HG03108 (cell line): ENCODE measurements around the gene PPP3R1.
"Not testable (repeated sequence)": the region's sequence is repeated elsewhere in the genome, so short reads cannot be mapped to it uniquely, and the experiment has no call there.

ENCODE experiments used
- ATAC-seq: cut with Tn5 transposase; IDR thresholded peaks from one replicate; pipeline ENCODE4 v1.9.1; 2021; ENCODE audit warnings: moderate library complexity; ENCODE audit not compliant: unreplicated experiment

Gene PPP3R1

DNA sequence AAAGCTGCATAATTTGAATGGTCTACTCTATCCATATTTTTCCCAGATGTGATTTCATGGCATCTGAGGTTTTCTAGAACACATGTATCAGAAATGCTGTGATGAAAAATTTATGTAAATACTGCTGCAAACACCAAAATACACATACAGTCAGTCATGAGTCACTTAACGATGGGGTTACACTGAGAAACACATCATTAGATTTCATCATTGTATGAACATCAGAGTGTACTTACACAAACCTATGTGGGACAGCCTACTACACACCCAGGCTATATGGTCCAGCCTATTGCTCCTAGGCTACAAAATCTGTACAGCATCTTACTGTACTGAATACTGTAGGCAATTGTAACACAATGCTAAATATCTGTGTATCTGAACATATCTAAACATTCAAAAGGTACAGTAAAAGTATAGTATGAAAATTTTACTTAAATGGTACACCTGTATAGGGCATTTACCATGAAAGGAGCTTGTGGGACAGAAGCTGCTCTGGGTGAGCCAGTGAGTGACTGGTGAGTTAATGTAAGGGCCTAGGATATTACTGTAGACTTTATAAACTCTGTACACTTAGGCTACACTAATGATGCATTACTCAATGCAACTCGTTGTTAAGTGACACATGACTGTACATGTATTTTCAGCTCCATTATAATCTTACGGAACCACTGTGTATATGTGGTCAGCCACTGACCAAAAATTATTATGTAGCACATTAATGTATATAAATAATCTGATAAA lies 61.2 kb downstream of the PPP3R1 start:
- no peak for ATAC-seq

DNA sequence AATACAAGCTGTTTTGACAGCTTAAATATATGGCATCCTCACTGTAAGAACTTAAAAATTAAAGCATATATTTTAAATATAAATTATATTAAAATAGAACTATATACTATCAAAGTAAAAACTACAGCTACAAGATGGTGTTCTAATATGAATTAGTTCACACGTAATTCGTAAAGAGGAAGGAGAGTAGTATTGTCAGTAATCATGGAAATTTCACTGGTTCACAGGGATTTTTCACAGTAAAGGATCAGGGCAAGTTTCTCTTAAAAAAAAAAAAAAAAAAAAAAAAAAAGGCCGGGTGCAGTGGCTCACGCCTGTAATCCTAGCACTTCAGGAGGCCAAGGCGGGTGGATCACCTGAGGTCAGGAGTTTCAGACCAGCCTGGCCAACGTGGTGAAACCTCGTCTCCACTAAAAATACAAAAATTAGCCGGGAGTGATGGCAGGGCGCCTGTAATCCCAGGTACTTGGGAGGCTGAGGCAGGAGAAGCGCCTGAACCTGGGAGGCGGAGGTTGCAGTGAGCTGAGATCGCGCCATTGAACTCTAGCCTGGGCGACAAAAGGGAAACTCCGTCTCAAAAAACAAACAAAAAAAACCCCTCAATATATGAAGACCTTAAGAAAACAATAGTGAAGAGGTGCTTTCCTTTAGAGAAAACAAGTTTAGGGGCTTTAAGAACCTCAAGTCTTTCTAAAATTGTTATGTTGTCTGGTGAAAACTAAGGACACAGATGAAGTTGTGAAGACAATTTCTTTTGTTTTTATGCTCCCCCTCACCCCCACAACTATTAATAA lies 62.1 kb downstream of the PPP3R1 start:
- ATAC-seq, result no peak

DNA sequence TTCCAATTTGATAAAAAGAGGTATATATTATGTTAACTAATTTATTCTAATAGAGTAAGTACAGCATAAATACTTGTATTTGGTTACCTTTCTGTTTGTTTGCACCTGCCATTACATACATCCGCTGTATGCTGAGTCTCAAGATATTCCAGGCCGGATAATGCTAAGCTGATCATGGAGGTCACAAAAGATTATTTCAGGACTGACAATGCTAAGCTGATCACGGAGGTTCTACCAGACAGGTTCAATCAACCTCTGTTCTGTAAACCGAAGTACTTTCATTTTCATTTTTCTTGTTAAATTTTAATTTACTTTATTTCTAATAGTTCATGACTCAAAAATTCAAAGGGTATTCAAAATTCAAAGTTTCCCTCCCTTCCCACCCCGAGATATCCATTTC lies 63.5 kb downstream of the PPP3R1 start:
- no peak for ATAC-seq

DNA sequence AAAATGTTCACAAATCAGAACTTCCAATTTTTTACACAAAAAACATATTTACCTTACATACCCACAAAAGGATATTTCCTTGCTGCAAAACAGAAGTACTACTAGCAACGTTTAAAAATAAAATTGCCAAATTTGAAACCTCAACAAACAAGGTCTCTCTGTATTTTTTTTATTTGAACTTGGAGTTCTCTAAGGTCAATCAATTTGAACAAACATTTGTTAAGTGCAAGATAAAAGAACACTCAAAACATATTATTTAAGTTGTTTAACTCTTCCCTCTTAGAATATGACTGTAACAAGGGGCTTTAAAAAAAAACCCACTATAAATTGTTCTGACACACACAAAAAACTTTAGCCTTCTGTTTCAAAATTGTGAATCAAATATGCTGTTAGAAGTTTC lies 65.0 kb downstream of the PPP3R1 start:
- no peak for ATAC-seq

DNA sequence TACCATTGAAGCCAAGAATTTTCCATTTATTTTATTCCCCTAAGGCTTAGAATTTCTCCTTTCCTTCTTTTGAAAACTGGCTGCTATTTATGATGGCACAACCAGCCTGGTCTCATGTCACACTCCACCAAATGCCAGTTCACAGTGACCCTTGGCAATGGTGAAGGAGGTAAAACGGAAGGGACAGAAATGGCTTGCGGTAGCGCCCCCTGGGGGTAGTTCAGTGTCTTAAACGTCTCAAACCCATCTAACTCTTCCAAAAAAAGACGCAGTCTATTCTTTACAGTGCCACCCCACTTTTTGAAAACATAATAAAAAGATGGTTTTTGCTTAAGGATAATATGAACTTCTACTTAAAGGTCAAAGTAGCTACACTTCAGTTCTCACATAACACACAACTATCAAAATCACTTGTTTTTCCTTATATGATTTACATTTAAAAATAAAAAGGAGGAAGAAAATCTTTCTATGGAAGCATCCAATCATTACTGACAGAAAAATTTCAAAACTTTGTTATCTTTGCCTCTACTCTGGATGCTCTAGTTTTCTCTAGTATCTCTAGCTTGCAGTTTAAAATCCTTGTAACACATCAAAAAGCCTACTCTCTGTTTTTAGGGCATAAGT lies 66.7 kb downstream of the PPP3R1 start:
- ATAC-seq, result no peak

DNA sequence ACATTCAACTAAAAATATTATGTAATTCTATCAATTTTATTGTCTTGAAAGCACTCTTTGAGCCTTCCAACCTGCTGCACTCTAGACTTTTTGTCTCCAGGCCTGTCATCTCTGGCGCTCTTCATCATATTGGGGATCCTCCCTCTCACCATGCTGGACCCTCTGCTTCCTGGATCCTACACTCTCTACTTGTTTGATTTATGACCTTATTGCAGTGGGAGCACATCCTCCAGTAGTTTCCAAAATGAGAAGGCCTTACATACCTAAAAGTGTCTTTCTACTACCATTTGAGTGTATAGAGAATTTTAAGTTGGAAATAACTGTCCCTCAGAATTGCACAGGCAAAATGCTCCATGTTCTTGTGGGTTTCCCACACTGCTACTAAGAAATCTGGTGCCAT lies 69.4 kb downstream of the PPP3R1 start:
- no peak for ATAC-seq

DNA sequence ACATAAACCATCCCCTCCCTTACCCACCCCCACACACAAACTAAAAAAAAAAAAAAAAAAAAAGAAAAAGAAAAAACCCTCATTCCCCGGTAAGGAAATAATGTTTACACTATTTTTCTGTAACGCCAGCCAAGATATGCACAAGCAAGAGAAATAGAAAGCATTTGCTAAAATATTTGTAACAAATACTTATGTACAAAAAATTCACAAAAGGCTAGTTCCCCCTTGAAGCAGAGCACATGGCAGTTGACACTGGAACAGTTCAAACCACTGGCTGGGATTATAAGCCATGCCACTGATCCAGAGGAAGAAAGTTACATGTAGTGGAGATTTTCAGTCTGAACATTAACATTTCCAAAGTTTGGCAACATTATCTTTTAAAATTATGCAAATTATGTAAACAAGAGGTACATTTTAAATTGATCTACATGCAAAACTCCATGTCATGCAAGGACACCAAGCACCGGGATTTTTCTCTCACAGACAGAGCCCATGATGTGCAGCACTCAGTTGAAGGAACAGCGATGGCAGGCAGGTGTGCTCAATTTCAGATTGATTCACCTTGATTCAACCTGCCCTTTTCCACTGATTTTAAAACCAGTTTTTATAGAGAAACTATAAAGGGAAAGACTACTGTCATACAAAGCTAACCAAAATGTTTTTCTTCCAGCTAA lies 73.2 kb downstream of the PPP3R1 start:
- no peak for ATAC-seq

DNA sequence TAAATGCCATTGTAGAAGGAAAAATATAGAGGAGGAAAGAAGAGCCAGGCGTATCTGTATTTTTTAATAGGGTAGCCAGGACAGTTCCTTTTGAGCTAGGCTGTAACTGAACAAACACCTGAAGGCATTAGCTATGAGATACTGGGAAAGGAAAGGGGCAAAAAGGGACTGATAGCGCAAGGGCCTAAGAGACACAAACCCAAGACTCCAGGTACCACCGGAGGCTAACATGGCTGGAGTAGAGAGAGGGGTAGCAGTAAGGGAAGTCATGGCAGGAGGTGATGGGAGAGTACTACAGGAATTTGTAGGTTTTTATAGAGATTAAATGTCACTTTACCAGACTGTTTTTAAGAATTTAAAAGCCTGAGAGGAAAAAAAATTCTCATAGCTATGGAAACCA lies 73.9 kb downstream of the PPP3R1 start:
- ATAC-seq, result no peak

DNA sequence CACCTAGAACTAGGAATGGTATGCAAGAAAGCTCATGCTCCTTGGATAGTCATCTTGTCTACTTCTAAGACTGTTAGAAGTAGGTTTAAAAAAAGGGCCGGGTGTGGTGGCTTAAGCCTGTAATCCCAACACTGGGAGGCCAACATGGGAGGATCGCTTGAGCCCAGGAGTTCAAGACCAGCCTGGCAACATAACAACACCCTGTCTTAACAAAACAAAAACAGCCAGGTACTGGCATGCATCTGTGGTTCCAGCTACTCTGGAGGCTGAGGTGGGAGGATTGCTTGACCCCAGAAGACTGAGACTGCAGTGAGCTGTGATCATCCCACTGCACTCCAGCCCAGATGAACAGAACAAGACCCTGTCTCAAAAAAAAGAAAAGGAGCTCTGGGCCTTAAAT lies 74.8 kb downstream of the PPP3R1 start:
- ATAC-seq, result no peak

DNA sequence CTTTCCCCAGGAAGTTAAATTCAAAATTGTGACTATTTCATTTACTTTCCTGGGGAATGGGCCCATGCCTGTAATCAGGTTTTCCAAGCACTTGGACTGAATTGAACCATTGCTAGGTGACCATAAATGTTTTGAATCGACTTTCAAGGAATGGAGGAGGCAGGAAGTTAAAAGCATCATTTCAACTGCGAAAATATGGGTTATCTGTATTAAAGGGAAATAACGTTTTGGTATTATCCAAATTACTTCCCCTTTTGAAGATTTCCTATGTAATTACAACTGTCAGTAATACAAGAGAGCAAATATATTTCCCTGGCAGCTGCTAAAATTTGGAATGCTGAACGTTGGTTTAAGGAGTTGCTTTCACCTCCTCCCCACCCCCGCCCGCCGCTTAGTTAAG lies 75.7 kb downstream of the PPP3R1 start:
- no peak for ATAC-seq

DNA sequence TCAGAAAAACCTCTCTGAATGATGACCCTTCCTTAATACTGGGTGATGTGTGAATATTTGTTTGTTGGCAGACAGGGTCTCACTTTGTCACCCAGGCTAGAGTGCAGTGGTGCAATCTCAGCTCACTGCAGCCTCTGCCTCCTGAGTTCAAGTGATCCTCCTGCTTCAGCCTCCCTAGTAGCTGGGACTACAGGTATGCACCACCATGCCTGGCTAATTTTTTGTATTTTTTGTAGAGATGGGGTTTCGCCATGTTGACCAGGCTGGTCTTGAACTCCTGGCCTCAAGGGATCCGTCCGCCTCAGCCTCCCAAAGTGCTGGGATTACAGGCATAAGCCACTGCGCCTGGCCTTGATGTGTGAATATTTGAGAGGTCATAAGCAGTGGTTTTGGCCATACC lies 77.1 kb downstream of the PPP3R1 start:
- not testable (repeated sequence) for ATAC-seq

DNA sequence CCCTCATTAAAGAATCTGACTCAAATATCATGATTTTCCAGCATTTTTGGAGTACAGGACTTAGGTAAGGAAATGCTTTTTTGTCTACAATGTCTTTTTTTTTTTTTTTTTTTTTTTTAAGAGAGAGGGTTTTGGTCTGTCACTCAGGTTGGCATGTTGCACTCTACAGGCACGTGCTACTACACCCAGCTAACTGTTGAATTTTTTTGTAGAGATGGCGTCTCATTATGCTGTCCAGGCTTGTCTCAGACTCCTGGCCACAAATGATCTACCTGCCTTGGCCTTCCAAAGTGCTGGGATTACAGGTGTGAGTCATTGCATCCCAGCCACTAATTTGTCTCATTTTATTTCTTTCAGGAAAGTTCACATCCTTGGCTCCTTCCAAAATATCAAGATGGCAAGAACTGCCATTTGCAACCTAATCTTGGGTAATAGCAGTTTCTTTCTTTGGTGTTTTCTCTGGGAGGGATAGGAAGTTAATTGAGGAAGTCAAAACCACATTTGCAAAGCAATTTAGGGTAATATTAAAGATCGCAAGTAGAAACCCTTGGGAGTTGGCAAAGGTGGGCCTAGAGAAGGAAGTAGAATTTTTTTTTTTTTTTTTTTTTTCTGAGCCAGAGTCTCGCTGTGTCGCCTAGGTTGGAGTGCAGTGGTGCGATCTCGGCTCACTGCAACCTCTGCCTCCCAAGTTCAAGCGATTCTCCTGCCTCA lies 79.2 kb downstream of the PPP3R1 start:
- no peak for ATAC-seq

DNA sequence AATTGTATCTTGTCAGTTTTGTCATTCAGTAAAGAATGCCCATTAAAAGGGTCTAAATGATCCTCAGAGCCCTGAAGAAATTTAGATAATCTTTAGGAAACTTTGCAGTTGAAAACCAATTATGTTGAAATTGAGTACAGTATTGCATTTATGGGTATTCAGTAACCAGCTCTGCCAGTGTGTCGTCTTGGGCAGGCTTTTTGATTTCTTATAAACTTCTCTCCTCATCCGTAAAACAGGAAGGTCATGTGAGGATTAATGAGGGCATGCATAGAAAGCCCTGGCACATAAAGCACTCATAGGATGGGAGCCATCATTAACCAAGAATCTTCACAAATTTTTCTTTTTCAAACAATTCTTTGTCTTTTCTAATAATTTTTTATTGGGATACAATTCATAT lies 79.8 kb downstream of the PPP3R1 start:
- no peak for ATAC-seq

DNA sequence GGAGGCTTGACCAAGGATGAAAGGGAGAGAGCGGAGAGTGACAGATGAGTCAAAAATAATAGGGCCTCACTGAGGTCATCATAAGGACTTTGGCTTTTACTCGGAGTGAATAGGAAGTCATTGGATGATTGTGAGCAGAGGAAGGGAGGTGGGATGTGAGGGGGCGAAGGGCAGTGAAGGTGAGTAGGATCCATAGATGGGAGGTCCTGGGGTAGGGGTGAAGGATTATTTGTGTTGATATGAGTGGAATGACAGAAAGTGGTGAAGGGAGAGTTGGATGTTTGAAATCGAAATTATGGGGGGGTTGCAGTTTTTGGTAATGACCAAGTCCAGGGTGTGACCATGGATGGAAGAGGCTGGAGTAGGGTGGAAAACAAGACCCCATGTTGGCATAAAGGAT lies 80.6 kb downstream of the PPP3R1 start:
- no peak for ATAC-seq

DNA sequence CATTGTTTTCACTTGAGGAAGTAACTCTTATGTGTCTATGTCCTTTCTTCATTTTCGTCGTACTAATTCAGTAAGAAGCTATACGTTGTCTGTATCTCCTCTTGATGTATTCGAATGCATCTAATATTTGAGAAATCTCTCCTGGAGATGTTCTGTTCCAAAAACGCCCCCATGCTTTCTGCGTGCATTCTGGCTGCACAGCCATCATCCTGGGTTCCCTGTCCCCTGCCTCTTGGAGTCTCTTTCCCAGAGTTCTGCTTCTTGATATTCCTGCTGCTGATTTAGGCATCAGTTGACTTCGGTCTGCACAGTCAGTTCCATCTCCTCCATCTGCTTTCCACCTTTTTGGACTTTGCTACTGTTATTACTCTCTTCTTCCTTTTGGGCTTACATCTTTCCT lies 81.2 kb downstream of the PPP3R1 start:
- no peak for ATAC-seq

DNA sequence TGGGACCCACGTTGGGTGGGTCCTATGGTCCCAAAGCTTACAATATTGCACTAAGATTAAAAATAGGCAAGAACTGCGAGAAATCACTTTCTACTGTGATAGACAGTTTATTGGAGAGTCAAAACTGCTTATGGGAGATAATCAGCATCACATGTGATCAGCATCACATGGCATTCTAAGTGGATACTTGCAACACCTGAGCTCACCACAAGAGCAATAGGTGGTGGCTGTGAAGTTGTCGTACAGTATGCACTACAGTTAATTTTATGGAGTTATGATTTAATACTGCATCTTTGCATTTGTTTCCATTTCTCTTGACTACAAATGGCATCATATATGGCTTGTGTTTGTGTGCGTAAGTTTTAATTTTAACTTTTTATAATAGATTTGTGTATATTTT lies 83.0 kb downstream of the PPP3R1 start:
- no peak for ATAC-seq

DNA sequence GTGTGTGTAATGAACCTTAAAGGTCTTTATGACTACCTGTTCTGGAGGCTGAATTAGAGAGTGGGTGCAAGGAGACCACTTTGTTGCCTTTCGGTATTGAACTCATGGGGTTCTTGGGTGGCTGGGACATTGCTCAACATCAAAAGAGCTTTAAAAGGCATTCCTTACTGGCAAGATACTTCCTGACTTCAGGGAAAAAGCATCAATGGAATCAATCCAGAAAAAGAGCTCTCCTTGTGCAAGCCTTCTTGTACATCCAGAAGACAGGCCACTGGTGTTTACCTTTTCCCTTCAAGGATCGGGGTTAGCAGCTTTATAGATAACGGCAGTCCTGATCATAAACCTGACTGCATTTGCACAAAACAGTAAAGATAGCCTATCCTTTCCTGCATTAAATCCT lies 85.1 kb downstream of the PPP3R1 start:
- ATAC-seq, result no peak

DNA sequence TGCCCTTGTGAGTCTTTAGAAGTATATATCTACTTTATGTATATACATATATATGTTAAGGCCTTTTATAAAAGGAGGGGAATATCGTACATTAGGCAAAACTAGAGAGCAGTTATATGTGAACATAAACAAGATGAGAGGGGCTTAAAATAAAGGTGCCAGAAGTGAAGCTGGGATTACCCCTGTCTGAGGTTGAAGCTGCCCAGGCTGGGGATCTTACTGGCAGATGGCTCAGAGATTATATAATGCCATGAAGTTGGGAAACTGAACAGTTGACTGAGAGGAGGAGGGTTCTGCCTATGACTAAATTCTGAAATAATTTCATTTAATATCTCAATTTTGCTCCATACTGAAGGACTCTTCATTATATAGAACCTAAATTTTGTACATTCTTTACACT lies 88.7 kb downstream of the PPP3R1 start:
- ATAC-seq, result no peak

DNA sequence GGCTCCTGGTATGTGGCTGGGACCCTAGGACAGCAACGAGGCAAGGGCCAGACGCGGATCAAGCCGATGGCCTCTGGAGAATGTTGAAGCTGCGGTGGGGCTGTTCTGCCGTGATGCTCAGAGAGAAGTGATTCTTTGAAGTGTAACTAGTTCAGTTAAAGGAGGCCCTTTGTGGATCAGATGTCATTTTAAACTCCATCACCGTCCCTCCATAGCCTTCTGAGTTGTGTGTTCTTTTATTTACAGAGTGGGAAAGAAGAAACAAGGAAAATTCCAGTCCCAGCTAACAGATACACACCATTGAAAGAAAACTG lies 94.2 kb downstream of the PPP3R1 start:
- no peak for ATAC-seq

DNA sequence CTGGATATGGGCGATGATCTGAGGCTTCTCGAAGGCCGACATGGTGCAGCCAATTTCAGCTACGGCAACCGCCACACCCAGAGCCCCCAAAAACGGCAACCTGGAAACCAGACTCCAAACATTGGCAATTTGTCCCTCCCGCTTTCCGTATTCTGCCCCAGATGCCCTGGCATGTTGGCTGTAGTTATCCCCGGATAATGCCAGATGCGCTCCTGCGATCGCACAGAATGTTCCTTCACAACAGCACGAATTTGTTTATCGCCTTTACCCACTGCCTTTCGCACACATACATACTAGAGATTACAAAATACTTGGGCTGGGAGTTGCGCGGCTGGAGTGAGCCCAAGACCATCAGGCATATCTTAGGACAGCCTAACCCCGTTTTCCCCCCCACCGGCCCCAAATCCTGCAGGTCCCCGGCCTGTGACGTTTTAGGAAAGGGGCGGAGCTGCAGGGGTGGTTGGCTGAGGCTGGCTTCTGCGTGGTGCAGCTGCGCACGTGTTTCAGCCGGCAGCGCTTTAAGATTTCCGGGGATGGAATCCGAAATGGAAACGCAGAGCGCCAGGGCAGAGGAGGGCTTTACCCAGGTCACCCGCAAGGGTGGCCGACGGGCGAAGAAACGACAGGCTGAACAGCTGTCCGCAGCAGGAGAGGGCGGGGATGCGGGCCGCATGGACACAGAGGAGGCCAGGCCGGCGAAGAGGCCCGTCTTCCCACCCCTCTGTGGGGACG lies 94.8 kb downstream of the PPP3R1 start, which contains the start of gene PNO1:
Gene PNO1, plus strand, starts transcription at position 487 of the 732 bp plus-strand sequence. Its CDS starts 47 bp downstream, at position 534.
- peak; percentile 87 for ATAC-seq
